ENCODE measurements around the gene UHRF2. TPM values are rescaled to one million over a fixed set of nuclear protein-coding genes. Genes with fewer than 3 reads are reported as not detected.

Gene UHRF2
- total and polyA plus RNA-seq, 2 of the 13 experiments (the other 11 are each of a cell fraction or from before 2014, with no cell fraction given) = 42.1 to 44.2 TPM

- DNase-seq (ENCODE audit: low spot score) (no peak), FAIRE-seq (no peak), ATAC-seq (no peak)
- 86% methylated on average over 3 of the region's 3 CpGs for WGBS (ENCODE audit: low lambda C conversion rate)
- ChIA-PET POLR2A (no interaction called here), CTCF (ENCODE audit: low intra/inter-chr PET ratio, low total read pairs) (no interaction called here)
- H3K79me2 ChIP-seq (ENCODE audit: insufficient read depth, low read length) = no peaks in the 10 kb centered on the region
- no peak overlapping the region for H3K4me2 ChIP-seq (ENCODE audit: low read depth, low read length)
- H3K9me3 ChIP-seq (ENCODE audit: low read length) = no peaks in the 10 kb centered on the region
- intact Hi-C loops (cut with micrococcal nuclease; ENCODE audit: unreplicated experiment) (no loop called here), in situ Hi-C loops (cut with HindIII; ENCODE audit: extremely low pct_ligation_motif_present, low pct_unique_long_range_greater_than_20kb) (no loop called here)
- H4K20me1 ChIP-seq (ENCODE audit: insufficient read depth, low read length) = no peaks in the 10 kb centered on the region
- no peak overlapping the region for H3K4me3 ChIP-seq (replicated peaks in 1 of 3; ENCODE audit: insufficient read depth in 1 of 3, low read depth in 2 of 3, low read length in 3 of 3)
- H3K9ac ChIP-seq (ENCODE audit: insufficient read depth, low read depth, low read length) = no peak overlapping the region
- no TSS peak for BruUV-seq (replicated peaks)
- H2AFZ ChIP-seq (ENCODE audit: low read length) = no peak overlapping the region
- no peaks in the 10 kb centered on the region for H3K27me3 ChIP-seq (ENCODE audit: control insufficient read depth in 1 of 2, insufficient read depth in 2 of 2, low read length in 2 of 2)
- peaks cover 0 to 2% of the 10 kb centered on the region in 2 experiments; a peak in 2 of 5 replicates for H3K36me3 ChIP-seq (replicated peaks in 1 of 2; ENCODE audit: control insufficient read depth in 1 of 2, insufficient read depth in 2 of 2, low read length in 2 of 2)
- no peaks in the 10 kb centered on the region for H3K4me1 ChIP-seq (ENCODE audit: insufficient read depth, low read length)
- no peak overlapping the region for H3K27ac ChIP-seq (ENCODE audit: extremely low read length, insufficient read depth, low read length)
- TF ChIP-seq GLMP (CRISPR knock-in tag; IDR thresholded peaks at IDR 0.05; ENCODE audit: borderline replicate concordance) (no peak), THRA (CRISPR knock-in tag; IDR thresholded peaks at IDR 0.05; ENCODE audit: borderline replicate concordance) (no peak), ZNF670 (CRISPR knock-in tag; IDR thresholded peaks at IDR 0.05; ENCODE audit: borderline replicate concordance) (no peak), ATM (IDR thresholded peaks at IDR 0.05; ENCODE audit: borderline replicate concordance) (no peak), MATR3 (CRISPR knock-in tag; IDR thresholded peaks at IDR 0.05) (no peak), RFX3 (CRISPR knock-in tag; IDR thresholded peaks at IDR 0.05) (no peak), NRL (CRISPR knock-in tag; IDR thresholded peaks at IDR 0.05; ENCODE audit: borderline replicate concordance) (no peak), GABPA (IDR thresholded peaks at IDR 0.05; ENCODE audit: low read depth, low read length) (no peak), GABPA (CRISPR knock-in tag; IDR thresholded peaks at IDR 0.05; ENCODE audit: low read depth) (no peak), ZNF784 (CRISPR knock-in tag; IDR thresholded peaks at IDR 0.05; ENCODE audit: borderline replicate concordance) (no peak), E2F2 (CRISPR knock-in tag; IDR thresholded peaks at IDR 0.05; ENCODE audit: borderline replicate concordance) (no peak), RXRA (CRISPR knock-in tag; IDR thresholded peaks at IDR 0.05) (no peak), ZNF496 (CRISPR knock-in tag; IDR thresholded peaks at IDR 0.05; ENCODE audit: insufficient replicate concordance) (no peak), MAFK (conservative IDR thresholded peaks at IDR 0.05 in 1 of 2, IDR thresholded peaks at IDR 0.05 in 1 of 2; ENCODE audit: low read length in 2 of 2) (no peak), MAFF (IDR thresholded peaks at IDR 0.05; ENCODE audit: low read depth, low read length) (no peak)
Measured at GRCh38 chr9:6512085-6512657, 99.2 kb downstream of the UHRF2 start.
